RWPE2 (cell line): ENCODE results near the gene TOR1A.

Experiments
- ATAC-seq: fragments of 200-7000 bp; cut with Tn5 transposase; 3 replicates; pipeline ENCODE4 v1.9.1; 2021; ENCODE audit warnings: low read depth
- DNase-seq: peaks from one replicate; pipeline ENCODE4 v3.0.0-alpha.2; 2020; ENCODE audit warnings: low spot score
- H3K27ac ChIP-seq: fragments of 450-650 bp; 2 replicates; pipeline ENCODE4 v1.5.1; 2017; ENCODE audit warnings: mild to moderate bottlenecking; ENCODE audit not compliant: poor library complexity, severe bottlenecking
- H3K27me3 ChIP-seq: fragments of 250-450 bp; sonication (Bioruptor Pico); 2 replicates; pipeline ENCODE4 v1.5.1; 2021; ENCODE audit warnings: mild to moderate bottlenecking, moderate library complexity; ENCODE audit not compliant: insufficient read depth, poor library complexity, severe bottlenecking
- H3K36me3 ChIP-seq: fragments of 250-450 bp; sonication (Bioruptor Pico); 2 replicates; pipeline ENCODE4 v1.5.1; 2020; ENCODE audit warnings: low read depth, mild to moderate bottlenecking, moderate library complexity
- H3K4me1 ChIP-seq: fragments of 250-450 bp; sonication (Bioruptor Pico); 2 replicates; pipeline ENCODE4 v1.5.1; 2021; ENCODE audit warnings: mild to moderate bottlenecking, moderate library complexity; ENCODE audit not compliant: insufficient read depth, poor library complexity, severe bottlenecking
- H3K4me3 ChIP-seq: fragments of 250-450 bp; sonication (Bioruptor Pico); 2 replicates; pipeline ENCODE4 v1.5.1; 2021; ENCODE audit warnings: mild to moderate bottlenecking, moderate library complexity; ENCODE audit not compliant: severe bottlenecking
- H3K9me3 ChIP-seq: fragments of 250-450 bp; sonication (Bioruptor Pico); 2 replicates; pipeline ENCODE4 v1.5.1; 2021; ENCODE audit warnings: mild to moderate bottlenecking, moderate library complexity; ENCODE audit not compliant: severe bottlenecking
- TF ChIP-seq, protein P1 (sequence below): fragments of 450-650 bp; IDR thresholded peaks from one replicate; pipeline ENCODE4 v1.5.1; 2017; ENCODE audit warnings: mild to moderate bottlenecking, moderate library complexity; ENCODE audit not compliant: poor library complexity, severe bottlenecking

The TOR1A gene

DNA sequence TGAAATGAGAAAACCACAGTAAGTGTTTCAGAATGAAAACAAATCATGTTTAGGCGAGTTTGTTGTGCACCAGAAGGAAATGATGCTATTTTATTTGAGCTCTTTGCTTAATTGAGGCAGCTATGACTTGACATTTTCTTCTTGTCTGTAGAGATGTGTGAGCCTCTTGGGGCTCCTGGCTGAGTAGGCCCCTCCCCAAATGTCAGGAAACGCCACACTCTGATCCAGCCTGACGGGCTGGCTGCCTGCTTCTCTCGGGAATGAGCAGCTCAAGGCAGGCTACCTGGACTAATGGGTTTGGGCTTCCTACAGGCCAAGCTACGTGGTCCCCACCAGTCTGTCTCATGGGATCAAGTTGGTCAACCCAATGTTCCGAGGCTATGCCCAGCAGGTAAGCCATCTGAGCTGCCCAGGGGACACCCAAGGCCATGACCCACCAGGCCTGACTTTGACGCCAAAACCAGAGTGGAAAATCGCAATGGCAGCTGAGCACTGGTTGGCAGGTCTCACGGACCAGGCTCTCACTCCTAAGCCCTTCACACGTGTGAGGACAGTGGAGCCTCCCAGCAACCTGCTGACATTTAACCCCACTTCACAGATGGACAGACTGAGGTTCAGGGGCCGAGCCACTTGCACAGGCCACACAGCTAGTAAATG lies 41.2 kb upstream of the TOR1A start:
- ATAC-seq (no peak), DNase-seq (no peak)
- H3K4me1 ChIP-seq = peaks cover 12% of the 10 kb centered on the region
- TF ChIP-seq, protein P1, sequence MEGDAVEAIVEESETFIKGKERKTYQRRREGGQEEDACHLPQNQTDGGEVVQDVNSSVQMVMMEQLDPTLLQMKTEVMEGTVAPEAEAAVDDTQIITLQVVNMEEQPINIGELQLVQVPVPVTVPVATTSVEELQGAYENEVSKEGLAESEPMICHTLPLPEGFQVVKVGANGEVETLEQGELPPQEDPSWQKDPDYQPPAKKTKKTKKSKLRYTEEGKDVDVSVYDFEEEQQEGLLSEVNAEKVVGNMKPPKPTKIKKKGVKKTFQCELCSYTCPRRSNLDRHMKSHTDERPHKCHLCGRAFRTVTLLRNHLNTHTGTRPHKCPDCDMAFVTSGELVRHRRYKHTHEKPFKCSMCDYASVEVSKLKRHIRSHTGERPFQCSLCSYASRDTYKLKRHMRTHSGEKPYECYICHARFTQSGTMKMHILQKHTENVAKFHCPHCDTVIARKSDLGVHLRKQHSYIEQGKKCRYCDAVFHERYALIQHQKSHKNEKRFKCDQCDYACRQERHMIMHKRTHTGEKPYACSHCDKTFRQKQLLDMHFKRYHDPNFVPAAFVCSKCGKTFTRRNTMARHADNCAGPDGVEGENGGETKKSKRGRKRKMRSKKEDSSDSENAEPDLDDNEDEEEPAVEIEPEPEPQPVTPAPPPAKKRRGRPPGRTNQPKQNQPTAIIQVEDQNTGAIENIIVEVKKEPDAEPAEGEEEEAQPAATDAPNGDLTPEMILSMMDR = no peak
- H3K27ac ChIP-seq = no peak overlapping the region
- no peaks in the 10 kb centered on the region for H3K9me3 ChIP-seq
- H3K36me3 ChIP-seq = peaks cover 11% of the 10 kb centered on the region
- H3K4me3 ChIP-seq = no peak overlapping the region
- H3K27me3 ChIP-seq = no peaks in the 10 kb centered on the region

DNA sequence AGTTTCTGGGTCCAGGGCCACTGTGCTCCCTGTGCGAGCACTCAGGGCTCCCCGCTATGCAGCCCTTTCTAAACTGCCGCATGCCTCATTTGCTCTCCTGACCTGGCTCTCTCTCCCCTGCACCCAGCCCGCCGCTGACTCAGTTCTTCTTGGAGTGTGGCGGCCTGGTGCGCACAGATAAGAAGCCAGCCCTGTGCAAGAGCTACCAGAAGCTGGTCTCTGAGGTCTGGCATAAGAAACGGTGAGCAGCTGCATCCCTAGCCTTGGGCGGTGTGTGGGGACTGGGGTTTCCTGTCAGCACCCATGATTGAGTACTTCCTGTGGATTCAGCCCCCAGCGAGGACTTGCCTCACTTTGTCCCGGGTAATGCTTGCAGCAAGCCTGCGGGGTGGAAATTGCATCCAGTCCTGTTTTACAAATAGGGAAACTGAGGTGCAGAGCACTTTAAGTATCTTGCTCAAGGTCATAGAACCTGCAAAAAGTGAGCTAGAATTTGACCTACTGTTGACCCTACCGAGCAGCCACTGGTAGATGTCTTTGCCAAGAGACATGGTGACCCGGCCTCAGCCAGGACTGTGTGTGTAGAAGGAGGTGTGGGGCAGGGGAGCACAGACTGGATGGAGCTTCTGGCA lies 39.2 kb upstream of the TOR1A start:
- ATAC-seq (peak; percentile 95), DNase-seq (peak; percentile 90)
- TF ChIP-seq, protein P1 = no peak
- peak overlapping the region; percentile 28 for H3K27ac ChIP-seq
- H3K27me3 ChIP-seq = no peaks in the 10 kb centered on the region
- H3K9me3 ChIP-seq = no peaks in the 10 kb centered on the region
- H3K36me3 ChIP-seq = peaks cover 11% of the 10 kb centered on the region
- no peak overlapping the region for H3K4me3 ChIP-seq
- peaks cover 12% of the 10 kb centered on the region for H3K4me1 ChIP-seq

DNA sequence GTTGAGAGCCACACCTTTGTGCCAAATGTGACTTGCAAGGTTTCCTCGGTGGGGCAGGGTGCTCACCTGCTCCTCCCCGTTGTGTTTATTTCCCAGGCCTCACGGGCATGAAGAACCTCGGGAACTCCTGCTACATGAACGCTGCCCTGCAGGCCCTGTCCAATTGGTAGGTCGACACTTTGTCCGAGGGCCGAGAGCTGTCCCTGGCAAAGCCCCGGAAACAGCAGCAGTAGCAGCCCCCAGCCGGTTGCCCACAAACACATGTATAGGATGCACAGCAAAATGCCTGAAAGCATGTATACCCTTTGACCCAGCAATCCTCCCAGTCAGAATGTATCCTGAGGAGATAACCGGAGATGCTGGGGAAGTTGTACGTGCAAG lies 37.5 kb upstream of the TOR1A start:
- DNase-seq (no peak), ATAC-seq (no peak)
- H3K36me3 ChIP-seq = peaks cover 11% of the 10 kb centered on the region
- TF ChIP-seq, protein P1 = no peak
- H3K4me3 ChIP-seq = no peak overlapping the region
- no peak overlapping the region for H3K27ac ChIP-seq
- H3K4me1 ChIP-seq = peaks cover 12% of the 10 kb centered on the region
- no peaks in the 10 kb centered on the region for H3K27me3 ChIP-seq
- H3K9me3 ChIP-seq = no peaks in the 10 kb centered on the region

DNA sequence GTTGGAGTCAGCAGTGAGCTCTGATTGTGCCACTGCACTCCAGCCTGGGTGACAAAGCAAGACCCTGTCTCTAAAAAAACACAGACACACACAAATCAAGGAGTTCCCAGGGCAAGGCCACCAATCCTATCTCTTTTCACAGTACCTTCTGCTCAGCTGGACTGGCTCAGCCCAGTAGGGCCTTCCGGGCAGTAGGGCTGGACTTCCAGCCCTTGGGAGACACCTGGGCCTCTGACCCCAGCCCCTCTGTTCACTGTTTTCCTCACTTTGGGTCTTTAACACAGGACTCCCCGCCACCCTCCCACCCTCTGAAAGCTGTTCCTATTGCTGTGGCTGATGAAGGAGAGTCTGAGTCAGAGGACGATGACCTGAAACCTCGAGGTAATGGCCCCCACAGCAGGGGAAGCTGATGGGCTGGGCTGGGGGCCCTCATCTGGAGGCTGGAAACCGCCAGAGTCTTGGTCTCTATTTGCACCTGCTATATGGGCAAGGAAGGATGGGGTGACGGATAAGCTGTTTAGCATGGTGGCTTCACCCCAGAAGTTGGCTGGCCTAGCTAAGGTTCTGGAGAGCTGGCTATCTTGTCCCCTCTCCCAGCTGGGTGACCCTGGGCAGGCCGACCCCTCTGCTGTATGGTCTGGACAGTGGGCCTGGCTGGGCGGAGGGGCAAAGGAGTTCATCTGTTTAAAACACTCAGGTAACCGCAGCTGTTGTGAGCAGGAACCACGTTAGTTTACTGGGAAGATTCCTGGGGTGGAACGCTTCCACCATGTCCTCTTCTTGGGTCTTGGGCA lies 36.9 kb upstream of the TOR1A start:
- ATAC-seq (no peak), DNase-seq (no peak)
- H3K9me3 ChIP-seq = no peaks in the 10 kb centered on the region
- no peaks in the 10 kb centered on the region for H3K27me3 ChIP-seq
- no peak overlapping the region for H3K4me3 ChIP-seq
- no peak overlapping the region for H3K27ac ChIP-seq
- TF ChIP-seq, protein P1 = no peak
- peaks cover 11% of the 10 kb centered on the region for H3K36me3 ChIP-seq
- peaks cover 12% of the 10 kb centered on the region for H3K4me1 ChIP-seq
